Upper lobe of right lung (tissue), 1 donor: ENCODE data around the gene CDS1. TPM values are rescaled to one million over a fixed set of nuclear protein-coding genes. Genes with fewer than 3 reads are reported as not detected.

Experiments used
- ATAC-seq: fragments of 200-7000 bp; cut with Tn5 transposase; one replicate; pipeline ENCODE4 v1.9.1; 2020; ENCODE audit warnings: mild to moderate bottlenecking, moderate library complexity
- DNase-seq: peaks from one replicate; pipeline ENCODE4 v3.0.0-alpha.2; 2020
- H3K27ac ChIP-seq: fragments of 200-600 bp; one replicate; pipeline ENCODE4 v1.8.0; 2022
- H3K27me3 ChIP-seq: fragments of 200-600 bp; one replicate; pipeline ENCODE4 v1.8.0; 2022; ENCODE audit warnings: mild to moderate bottlenecking
- H3K36me3 ChIP-seq: fragments of 200-600 bp; one replicate; pipeline ENCODE4 v1.8.0; 2022
- H3K4me1 ChIP-seq: fragments of 200-600 bp; one replicate; pipeline ENCODE4 v1.8.0; 2022
- H3K4me3 ChIP-seq: fragments of 200-600 bp; one replicate; pipeline ENCODE4 v1.8.0; 2022; ENCODE audit warnings: mild to moderate bottlenecking
- H3K9me3 ChIP-seq: fragments of 200-600 bp; one replicate; pipeline ENCODE4 v1.8.0; 2022
- CTCF ChIP-seq: fragments of 200-600 bp; IDR thresholded peaks from one replicate; pipeline ENCODE4 v1.8.0; 2022; ENCODE audit warnings: antibody characterized with exemption
- intact Hi-C: fragments of 100-400 bp; cut with DNase I; formaldehyde crosslinking; loops from one replicate; pipeline ENCODE4 v1.11.0; 2022
- total RNA-seq: library from RNA; stranded (reverse); fragmentation: NEBNext Ultra II Directional; extraction: Animal tissue kit (Norgen Biotek cat#: 25700); gene quantifications from one replicate; pipeline ENCODE4 v1.2.1, GENCODE V29; 2021
- donor health status: DM: no; HTN: yes; CAD: no; lungs with severe emphysema.

The CDS1 gene
- total RNA-seq, 1 donor from 2014 or later = 25.1 TPM

GRCh38 chr4:84673475-84674240, 90.7 kb downstream of the CDS1 start:
- Histone ChIP-seq H3K4me1 (no peaks in the 10 kb centered on the region), H3K27me3 (no peaks in the 10 kb centered on the region), H3K4me3 (no peak overlapping the region), H3K27ac (no peak overlapping the region), H3K9me3 (no peaks in the 10 kb centered on the region), H3K36me3 (peaks cover 79% of the 10 kb centered on the region)
- no peak for TF ChIP-seq CTCF
- ATAC-seq (no peak), DNase-seq (no peak)
- intact Hi-C loops = no loop called here

- DNase-seq = no peak
- intact Hi-C loops = no loop called here
- ATAC-seq = no peak
- Histone ChIP-seq H3K4me3 (no peak overlapping the region), H3K4me1 (peaks cover 13% of the 10 kb centered on the region), H3K36me3 (peaks cover 62% of the 10 kb centered on the region), H3K27me3 (no peaks in the 10 kb centered on the region), H3K27ac (no peak overlapping the region), H3K9me3 (no peaks in the 10 kb centered on the region)
- no peak for TF ChIP-seq CTCF
These were observed 94.2 kb downstream of the CDS1 start for GRCh38 chr4:84677093-84677492.

GRCh38 chr4:84677995-84678394, 95.1 kb downstream of the CDS1 start:
- H3K27me3 ChIP-seq = no peaks in the 10 kb centered on the region
- H3K27ac ChIP-seq = no peak overlapping the region
- no peak for TF ChIP-seq CTCF
- DNase-seq (no peak), ATAC-seq (no peak)
- no peaks in the 10 kb centered on the region for H3K9me3 ChIP-seq
- H3K4me3 ChIP-seq = no peak overlapping the region
- H3K36me3 ChIP-seq = peaks cover 62% of the 10 kb centered on the region
- intact Hi-C loops = no loop called here
- peaks cover 22% of the 10 kb centered on the region for H3K4me1 ChIP-seq

- no peak for ATAC-seq
- DNase-seq = no peak
- Histone ChIP-seq H3K4me1 (peaks cover 34% of the 10 kb centered on the region), H3K27ac (no peak overlapping the region), H3K36me3 (peaks cover 73% of the 10 kb centered on the region), H3K27me3 (no peaks in the 10 kb centered on the region), H3K9me3 (no peaks in the 10 kb centered on the region), H3K4me3 (no peak overlapping the region)
- intact Hi-C loops = no loop called here
- no peak for TF ChIP-seq CTCF
These were observed 96.2 kb downstream of the CDS1 start for GRCh38 chr4:84678976-84679744.

- intact Hi-C loops = no loop called here
- no peak overlapping the region for H3K27ac ChIP-seq
- H3K27me3 ChIP-seq = no peaks in the 10 kb centered on the region
- H3K9me3 ChIP-seq = no peaks in the 10 kb centered on the region
- H3K4me1 ChIP-seq = peaks cover 34% of the 10 kb centered on the region
- no peak for DNase-seq
- no peak for TF ChIP-seq CTCF
- peaks cover 76% of the 10 kb centered on the region for H3K36me3 ChIP-seq
- ATAC-seq = no peak
- H3K4me3 ChIP-seq = no peak overlapping the region
These were observed 98.0 kb downstream of the CDS1 start for GRCh38 chr4:84680956-84681355.
